Inferior parietal cortex (tissue), 1 donor: ENCODE results near the gene UGDH.

ENCODE experiments used
- DNase-seq: peaks from one replicate; pipeline ENCODE4 v3.0.0-alpha.2; 2016; ENCODE audit errors: extremely low spot score

The UGDH gene

DNA sequence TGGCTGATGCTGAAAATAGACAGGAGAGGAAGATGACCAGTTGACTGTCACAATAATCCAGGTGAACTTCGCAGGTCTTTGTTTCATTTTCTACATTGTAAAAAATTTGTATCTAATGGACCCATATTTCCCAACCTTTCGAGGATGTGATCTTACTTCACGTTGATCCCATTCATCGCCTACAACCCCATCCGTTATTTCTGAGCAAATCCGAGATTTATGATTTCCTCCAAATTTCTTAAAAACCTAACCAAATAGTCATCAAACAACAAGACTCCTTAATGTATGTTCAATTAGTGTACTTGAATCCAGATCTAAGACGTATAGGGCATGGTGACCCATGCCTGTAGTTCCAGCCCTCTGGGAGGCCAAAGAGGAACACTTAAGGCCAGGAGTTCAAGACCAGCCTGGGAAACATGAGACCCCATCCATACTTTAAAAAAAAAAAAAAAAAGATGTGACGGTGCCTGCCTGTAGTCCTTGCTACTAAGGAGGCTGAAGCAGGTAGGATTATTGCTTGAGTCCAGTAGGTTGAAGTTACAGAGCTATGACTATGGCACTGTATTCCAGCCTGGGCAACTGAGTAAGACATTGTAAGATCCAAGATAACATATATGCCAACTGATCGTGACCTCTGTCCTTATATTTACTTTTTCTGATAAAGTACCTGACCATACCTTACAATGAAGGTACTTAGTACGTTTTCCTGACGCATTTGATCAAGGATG is 74.2 kb downstream of the UGDH start:
- DNase-seq, result no peak

DNA sequence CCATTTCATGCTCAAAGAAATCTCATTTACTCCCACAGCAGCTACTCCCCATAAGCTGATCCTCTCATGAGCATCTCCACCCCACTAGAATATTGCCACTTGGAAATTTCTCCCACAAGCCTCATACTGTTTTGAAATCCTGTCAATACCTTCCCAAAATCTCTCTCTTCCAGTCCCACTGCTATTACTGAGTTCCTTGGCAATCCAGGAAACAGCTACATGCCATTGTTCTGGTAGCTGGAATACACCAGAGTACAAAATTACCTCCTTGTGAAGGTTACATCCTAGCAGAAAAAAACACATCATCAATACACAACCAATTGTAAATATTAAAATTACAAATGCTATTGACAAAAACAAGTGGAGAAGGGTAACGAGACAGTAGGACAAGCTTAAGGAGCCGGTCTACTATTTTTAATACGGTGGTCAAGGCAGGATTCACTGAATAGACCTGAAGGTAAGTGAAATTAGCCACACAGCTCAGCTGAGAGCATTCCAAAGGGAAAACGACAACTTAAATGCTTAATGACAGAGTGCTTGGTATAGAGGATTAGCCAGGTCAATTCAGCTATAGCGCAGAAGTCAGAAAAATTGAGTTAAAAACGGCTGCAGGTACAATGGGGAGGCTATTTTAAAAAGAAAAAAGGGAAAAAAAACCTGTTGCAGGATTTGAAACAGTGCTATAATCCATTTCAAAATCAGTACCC is 74.9 kb downstream of the UGDH start:
- DNase-seq, result no peak

- DNase-seq, result no peak
Observed at GRCh38 chr4:39451423-39452023, 75.7 kb downstream of the UGDH start.

- DNase-seq, result no peak
Observed at GRCh38 chr4:39450618-39451017, 76.6 kb downstream of the UGDH start.
